Hematopoietic multipotent progenitor cell treated with erythropoietin and hydrocortisone succinate and interleukin-3 and kit ligand, for 15 days (in vitro differentiated cells): ENCODE results near the gene GRAMD1C.

Experiments
- DNase-seq: peaks from one replicate; pipeline ENCODE4 v3.0.0-alpha.2; 2015; ENCODE audit warnings: low spot score

GRAMD1C gene

GRCh38 chr3:113952921-113953320 is 114.3 kb downstream of the GRAMD1C start:
- DNase-seq = no peak

GRCh38 chr3:113953677-113954076 is 115.1 kb downstream of the GRAMD1C start:
- DNase-seq = no peak

GRCh38 chr3:113954091-113954685 is 115.6 kb downstream of the GRAMD1C start:
- DNase-seq = no peak

GRCh38 chr3:113963879-113964278 is 125.3 kb downstream of the GRAMD1C start:
- DNase-seq = no peak

- no peak for DNase-seq
Measured at GRCh38 chr3:113966172-113966571, 127.6 kb downstream of the GRAMD1C start.

- no peak for DNase-seq
Measured at GRCh38 chr3:113968986-113969385, 130.4 kb downstream of the GRAMD1C start.

- no peak for DNase-seq
Measured at GRCh38 chr3:113977822-113978221, 139.2 kb downstream of the GRAMD1C start.

GRCh38 chr3:113979916-113980315 is 141.3 kb downstream of the GRAMD1C start:
- no peak for DNase-seq

GRCh38 chr3:113981803-113982202 is 143.2 kb downstream of the GRAMD1C start:
- DNase-seq = no peak

- no peak for DNase-seq
Measured at GRCh38 chr3:113983544-113983943, 145.0 kb downstream of the GRAMD1C start.

- no peak for DNase-seq
Measured at GRCh38 chr3:113985541-113985940, 147.0 kb downstream of the GRAMD1C start.
